NOMO-1 (cell line): ENCODE measurements around the gene TTC39C.
A peak's percentile ranks its signal among the peaks of the same experiment; 100 is the strongest.
"Not testable (repeated sequence)": the region's sequence is repeated elsewhere in the genome, so short reads cannot be mapped to it uniquely, and the experiment has no call there.

Experiments used
- DNase-seq, 2 experiments: peaks; one replicate each; lab custom pipeline; 2025; ENCODE audit not compliant: unreplicated experiment in 2 of 2; lab: John Stamatoyannopoulos, UW

TTC39C gene

GRCh38 chr18:24118750-24119577 lies 104.4 kb downstream of the TTC39C start:
- DNase-seq: peak; percentile 29 to 65

- DNase-seq: no peak
Observed at GRCh38 chr18:24120676-24121075, 106.1 kb downstream of the TTC39C start.

GRCh38 chr18:24121625-24122024 lies 107.1 kb downstream of the TTC39C start:
- no peak for DNase-seq

- no peak for DNase-seq
Observed at GRCh38 chr18:24126155-24126961, 111.8 kb downstream of the TTC39C start.

- no peak for DNase-seq
Observed at GRCh38 chr18:24127735-24128134, 113.2 kb downstream of the TTC39C start.

- DNase-seq: no peak
Observed at GRCh38 chr18:24128700-24129099, 114.1 kb downstream of the TTC39C start.

- no peak for DNase-seq
Observed at GRCh38 chr18:24130494-24130893, 115.9 kb downstream of the TTC39C start.

GRCh38 chr18:24136967-24137373 lies 122.4 kb downstream of the TTC39C start:
- no peak for DNase-seq

GRCh38 chr18:24138409-24138788 lies 123.8 kb downstream of the TTC39C start:
- DNase-seq: peak in 1 of 2 experiments; percentile 34

- peak; percentile 82 to 92 for DNase-seq
Observed at GRCh38 chr18:24138789-24139616, 124.4 kb downstream of the TTC39C start, which contains the start of gene CABYR. Gene CABYR (plus strand): TSS chr18:24139062. CDS start chr18:24143115, 4,053 bp downstream.

GRCh38 chr18:24140697-24141096 lies 126.1 kb downstream of the TTC39C start:
- no peak for DNase-seq

- DNase-seq: no peak
Observed at GRCh38 chr18:24142376-24142775, 127.8 kb downstream of the TTC39C start.

GRCh38 chr18:24149591-24149990 lies 135.0 kb downstream of the TTC39C start:
- not testable (repeated sequence) for DNase-seq

- DNase-seq: no peak
Observed at GRCh38 chr18:24153397-24153796, 138.8 kb downstream of the TTC39C start.

GRCh38 chr18:24157855-24158254 lies 143.3 kb downstream of the TTC39C start:
- DNase-seq: no peak

GRCh38 chr18:24160086-24160485 lies 145.5 kb downstream of the TTC39C start:
- no peak for DNase-seq

GRCh38 chr18:24161304-24161703 lies 146.8 kb downstream of the TTC39C start:
- DNase-seq: no peak

GRCh38 chr18:24168496-24168895 lies 153.9 kb downstream of the TTC39C start:
- DNase-seq: no peak

- DNase-seq: no peak
Observed at GRCh38 chr18:24170360-24170759, 155.8 kb downstream of the TTC39C start.

- DNase-seq: no peak
Observed at GRCh38 chr18:24173997-24174396, 159.4 kb downstream of the TTC39C start.
